Activated T-cell treated with anti-CD3 and anti-CD28 coated beads, Interleukin-2, amount 50 U/mL, for 72 hours (primary cell): ENCODE measurements around the gene NEGR1. TPM values are rescaled to one million over a fixed set of nuclear protein-coding genes. Genes with fewer than 3 reads are reported as not detected.

Experiments used
- ATAC-seq, 2 donors: fragments of 150-1000 bp; cut with Tn5 transposase; replicated peaks in 1 of 2; 2 replicates each; pipeline ENCODE4 v1.10.0; 2021; ENCODE audit warnings: moderate library complexity in 2 of 2, mild to moderate bottlenecking in 1 of 2
- DNase-seq, 2 donors: peaks; one replicate each; pipeline ENCODE4 v3.0.0; 2021 to 2022; ENCODE audit warnings: mixed read lengths in 1 of 2
- H3K27ac Mint-ChIP-seq: one replicate; pipeline ENCODE4 v1.8.0; 2022; ENCODE audit warnings: mild to moderate bottlenecking, moderate library complexity, mixed read lengths
- H3K27me3 Mint-ChIP-seq: one replicate; pipeline ENCODE4 v1.8.0; 2022; ENCODE audit warnings: low read depth, mixed read lengths
- H3K36me3 Mint-ChIP-seq, 2 donors: one replicate each; pipeline ENCODE4 v1.8.0; 2022; ENCODE audit warnings: mixed read lengths in 2 of 2, mild to moderate bottlenecking in 1 of 2; ENCODE audit not compliant: insufficient read depth in 2 of 2
- H3K4me1 Mint-ChIP-seq: one replicate; pipeline ENCODE4 v1.8.0; 2022; ENCODE audit warnings: low read depth, mixed read lengths
- H3K4me3 Mint-ChIP-seq, 2 donors: one replicate each; pipeline ENCODE4 v1.8.0; 2022; ENCODE audit warnings: mild to moderate bottlenecking in 2 of 2, mixed read lengths in 2 of 2, moderate library complexity in 2 of 2
- H3K9me3 Mint-ChIP-seq, 2 donors: one replicate each; pipeline ENCODE4 v1.8.0; 2022; ENCODE audit warnings: mixed read lengths in 2 of 2
- total RNA-seq, 2 donors: library from RNA; stranded (reverse); gene quantifications; one replicate each; pipeline ENCODE4 v1.2.3, GENCODE V29; 2022

NEGR1 gene
- total RNA-seq, 2 donors from 2014 or later = 0.24 TPM; not detected in 1

DNA sequence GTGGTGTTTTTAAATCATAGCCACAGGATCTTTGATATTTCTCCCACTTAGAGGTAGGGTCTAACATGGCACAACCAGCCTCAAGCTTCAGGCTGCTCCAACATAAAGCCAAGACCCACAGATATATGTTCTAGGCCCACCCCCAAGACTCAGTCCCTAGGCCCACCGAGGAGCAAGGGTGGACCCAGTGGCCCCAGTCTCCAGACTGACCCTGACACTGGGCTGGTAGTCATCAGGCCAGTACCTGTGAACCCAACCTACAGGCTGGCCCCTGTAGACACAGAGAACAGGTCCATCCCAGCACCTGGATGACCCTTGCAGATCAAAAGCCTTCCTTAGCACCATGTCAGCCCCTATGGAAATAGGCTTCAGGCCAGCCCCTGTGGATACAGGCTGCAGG, 60.5 kb downstream of the NEGR1 start:
- no peaks in the 10 kb centered on the region for H3K9me3 Mint-ChIP-seq
- H3K4me1 Mint-ChIP-seq = no peaks in the 10 kb centered on the region
- DNase-seq (no peak), ATAC-seq (no peak)
- H3K4me3 Mint-ChIP-seq = no peak overlapping the region
- H3K27me3 Mint-ChIP-seq = no peaks in the 10 kb centered on the region
- no peak overlapping the region for H3K27ac Mint-ChIP-seq
- peaks cover 0 to 2% of the 10 kb centered on the region in 2 donors for H3K36me3 Mint-ChIP-seq

GRCh38 chr1:72218141-72218739, 64.1 kb downstream of the NEGR1 start:
- H3K9me3 Mint-ChIP-seq = peaks cover 0 to 5% of the 10 kb centered on the region in 2 donors
- peaks cover 0 to 2% of the 10 kb centered on the region in 2 donors for H3K36me3 Mint-ChIP-seq
- no peak overlapping the region for H3K4me3 Mint-ChIP-seq
- no peaks in the 10 kb centered on the region for H3K27me3 Mint-ChIP-seq
- DNase-seq = no peak
- H3K27ac Mint-ChIP-seq = no peak overlapping the region
- H3K4me1 Mint-ChIP-seq = no peaks in the 10 kb centered on the region
- ATAC-seq = no peak

DNA sequence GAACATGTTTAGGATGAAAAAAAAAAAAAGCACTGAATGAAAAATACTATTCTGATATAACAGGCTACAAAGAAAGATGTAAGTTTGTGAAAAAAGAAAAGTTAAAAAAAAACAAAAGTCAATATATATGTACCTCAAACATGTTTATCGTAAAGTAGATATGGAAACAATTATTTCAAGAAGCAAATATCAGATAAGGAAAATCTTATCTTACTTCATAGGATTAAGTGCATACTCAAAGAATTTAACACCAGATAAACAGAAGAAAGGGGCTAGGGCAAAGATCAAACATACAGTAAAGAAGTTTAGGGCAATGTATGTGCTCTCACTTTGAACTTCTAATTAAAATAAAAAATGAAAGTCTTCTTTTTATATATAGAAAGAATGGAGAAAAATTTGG, 75.3 kb downstream of the NEGR1 start:
- Mint-ChIP-seq H3K9me3 (no peaks in the 10 kb centered on the region), H3K27me3 (no peaks in the 10 kb centered on the region), H3K4me1 (no peaks in the 10 kb centered on the region), H3K27ac (no peak overlapping the region), H3K36me3 (no peaks in the 10 kb centered on the region), H3K4me3 (no peak overlapping the region)
- ATAC-seq (no peak), DNase-seq (no peak)

DNA sequence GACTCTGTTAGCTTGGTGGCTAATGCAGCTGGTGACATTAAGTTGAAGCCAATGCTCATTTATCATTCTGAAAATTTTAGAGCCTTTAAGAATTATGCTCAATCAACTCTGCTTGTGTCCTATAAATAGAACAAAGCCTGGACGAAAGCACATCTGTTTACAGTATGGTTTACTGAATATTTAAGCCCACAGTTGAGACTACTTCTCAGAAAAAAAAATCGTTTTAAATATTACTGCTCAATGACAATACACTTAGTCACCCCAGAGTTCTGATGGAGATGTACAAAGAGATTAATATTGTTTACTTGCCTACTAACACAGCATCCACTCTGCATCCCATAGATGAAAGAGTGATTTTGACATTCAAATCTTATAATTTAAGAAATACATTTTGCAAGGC, 79.6 kb downstream of the NEGR1 start:
- no peaks in the 10 kb centered on the region for H3K36me3 Mint-ChIP-seq
- H3K27ac Mint-ChIP-seq = no peak overlapping the region
- DNase-seq = no peak
- H3K9me3 Mint-ChIP-seq = no peaks in the 10 kb centered on the region
- no peaks in the 10 kb centered on the region for H3K27me3 Mint-ChIP-seq
- H3K4me1 Mint-ChIP-seq = no peaks in the 10 kb centered on the region
- H3K4me3 Mint-ChIP-seq = no peak overlapping the region
- no peak for ATAC-seq

GRCh38 chr1:72197786-72198185, 84.6 kb downstream of the NEGR1 start:
- no peaks in the 10 kb centered on the region for H3K9me3 Mint-ChIP-seq
- H3K36me3 Mint-ChIP-seq = no peaks in the 10 kb centered on the region
- DNase-seq (no peak), ATAC-seq (no peak)
- no peaks in the 10 kb centered on the region for H3K4me1 Mint-ChIP-seq
- no peak overlapping the region for H3K4me3 Mint-ChIP-seq
- no peak overlapping the region for H3K27ac Mint-ChIP-seq
- no peaks in the 10 kb centered on the region for H3K27me3 Mint-ChIP-seq

- Mint-ChIP-seq H3K36me3 (no peaks in the 10 kb centered on the region), H3K27ac (no peak overlapping the region), H3K9me3 (no peaks in the 10 kb centered on the region), H3K4me3 (no peak overlapping the region), H3K27me3 (no peaks in the 10 kb centered on the region), H3K4me1 (no peaks in the 10 kb centered on the region)
- ATAC-seq (no peak), DNase-seq (no peak)
Observed at GRCh38 chr1:72186733-72187307, 95.5 kb downstream of the NEGR1 start.

DNA sequence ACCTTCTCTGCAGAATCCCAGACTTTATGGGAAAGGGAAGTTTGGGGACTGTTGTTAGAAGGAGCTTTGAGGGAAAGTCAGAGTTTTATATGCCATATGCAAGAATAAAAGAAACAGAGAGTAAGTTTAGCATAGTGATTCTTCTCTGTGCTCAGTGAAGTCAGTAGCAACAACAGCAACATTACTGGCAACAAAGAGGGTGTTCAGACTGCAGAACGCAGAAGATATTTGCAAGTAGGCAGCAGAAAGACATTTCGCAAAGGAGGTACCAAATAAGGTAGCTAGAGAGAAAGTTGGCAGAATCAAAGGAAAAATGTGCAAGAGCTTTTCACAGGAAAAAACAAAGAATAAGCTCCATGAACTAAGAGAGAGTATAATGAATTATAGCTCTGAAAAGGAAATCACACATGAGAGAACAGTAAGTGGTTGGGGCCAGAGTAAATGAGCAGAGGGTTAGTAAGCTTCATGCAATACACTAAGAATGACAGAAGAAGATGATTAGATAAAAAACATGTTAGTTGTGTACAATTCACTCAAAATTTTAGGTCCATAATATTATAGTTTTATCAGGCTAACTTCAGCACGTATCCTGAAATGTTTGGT, 98.1 kb downstream of the NEGR1 start:
- no peaks in the 10 kb centered on the region for H3K9me3 Mint-ChIP-seq

DNA sequence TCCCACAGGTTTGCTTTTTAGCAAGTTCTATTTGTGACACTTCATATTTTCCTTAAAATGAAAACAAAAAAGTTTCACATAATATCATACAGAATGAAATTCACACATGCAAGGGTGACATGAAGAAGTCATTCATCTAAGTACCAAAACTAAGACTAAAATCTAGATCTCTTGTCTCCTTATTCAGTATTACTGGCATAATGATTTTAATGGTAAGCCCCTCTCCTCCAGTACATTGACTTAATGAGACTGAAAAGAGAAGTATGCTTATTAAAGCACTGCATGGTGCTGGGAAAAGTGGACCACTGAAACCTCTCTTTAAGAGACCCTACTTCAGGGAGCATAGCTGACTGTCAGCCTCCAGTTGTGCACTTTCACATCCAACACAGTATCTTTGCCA, 99.5 kb downstream of the NEGR1 start:
- no peaks in the 10 kb centered on the region for H3K9me3 Mint-ChIP-seq
- no peaks in the 10 kb centered on the region for H3K4me1 Mint-ChIP-seq
- ATAC-seq = peak; percentile 19 to 39
- no peaks in the 10 kb centered on the region for H3K27me3 Mint-ChIP-seq
- H3K27ac Mint-ChIP-seq = no peak overlapping the region
- no peak overlapping the region for H3K4me3 Mint-ChIP-seq
- DNase-seq = no peak
- no peaks in the 10 kb centered on the region for H3K36me3 Mint-ChIP-seq

More for the DNA sequence above, 98.1 kb downstream of the NEGR1 start:
- H3K36me3 Mint-ChIP-seq = no peaks in the 10 kb centered on the region
- H3K27ac Mint-ChIP-seq = no peak overlapping the region
- H3K4me3 Mint-ChIP-seq = no peak overlapping the region
- DNase-seq (no peak), ATAC-seq (no peak)
- H3K4me1 Mint-ChIP-seq = no peaks in the 10 kb centered on the region
- no peaks in the 10 kb centered on the region for H3K27me3 Mint-ChIP-seq

- ATAC-seq (no peak), DNase-seq (no peak)
- Mint-ChIP-seq H3K36me3 (no peaks in the 10 kb centered on the region), H3K4me1 (no peaks in the 10 kb centered on the region), H3K4me3 (no peak overlapping the region), H3K9me3 (peaks cover 0 to 2% of the 10 kb centered on the region in 2 donors), H3K27ac (no peak overlapping the region), H3K27me3 (no peaks in the 10 kb centered on the region)
Observed at GRCh38 chr1:72178266-72178665, 104.1 kb downstream of the NEGR1 start.

- H3K4me3 Mint-ChIP-seq = no peak overlapping the region
- H3K27me3 Mint-ChIP-seq = no peaks in the 10 kb centered on the region
- no peak overlapping the region for H3K27ac Mint-ChIP-seq
- peaks cover 0 to 2% of the 10 kb centered on the region in 2 donors for H3K9me3 Mint-ChIP-seq
- no peaks in the 10 kb centered on the region for H3K4me1 Mint-ChIP-seq
- ATAC-seq (no peak), DNase-seq (no peak)
- no peaks in the 10 kb centered on the region for H3K36me3 Mint-ChIP-seq
Observed at GRCh38 chr1:72177711-72178110, 104.6 kb downstream of the NEGR1 start.

- H3K27me3 Mint-ChIP-seq = no peaks in the 10 kb centered on the region
- ATAC-seq = no peak
- H3K4me3 Mint-ChIP-seq = no peak overlapping the region
- DNase-seq = no peak
- H3K9me3 Mint-ChIP-seq = no peaks in the 10 kb centered on the region
- H3K27ac Mint-ChIP-seq = no peak overlapping the region
- H3K36me3 Mint-ChIP-seq = no peaks in the 10 kb centered on the region
- no peaks in the 10 kb centered on the region for H3K4me1 Mint-ChIP-seq
Observed at GRCh38 chr1:72170246-72170645, 112.1 kb downstream of the NEGR1 start.

- Mint-ChIP-seq H3K27me3 (no peaks in the 10 kb centered on the region), H3K36me3 (no peaks in the 10 kb centered on the region), H3K4me3 (no peak overlapping the region), H3K4me1 (no peaks in the 10 kb centered on the region), H3K9me3 (no peaks in the 10 kb centered on the region), H3K27ac (no peak overlapping the region)
- DNase-seq (no peak), ATAC-seq (no peak)
Observed at GRCh38 chr1:72166426-72166825, 115.9 kb downstream of the NEGR1 start.

- DNase-seq (no peak), ATAC-seq (no peak)
- no peaks in the 10 kb centered on the region for H3K36me3 Mint-ChIP-seq
- no peaks in the 10 kb centered on the region for H3K4me1 Mint-ChIP-seq
- no peak overlapping the region for H3K27ac Mint-ChIP-seq
- H3K27me3 Mint-ChIP-seq = no peaks in the 10 kb centered on the region
- peaks cover 0 to 5% of the 10 kb centered on the region in 2 donors for H3K9me3 Mint-ChIP-seq
- H3K4me3 Mint-ChIP-seq = no peak overlapping the region
Observed at GRCh38 chr1:72150508-72150907, 131.8 kb downstream of the NEGR1 start.

GRCh38 chr1:72141875-72142274, 140.5 kb downstream of the NEGR1 start:
- Mint-ChIP-seq H3K36me3 (no peaks in the 10 kb centered on the region), H3K4me1 (no peaks in the 10 kb centered on the region), H3K27me3 (no peaks in the 10 kb centered on the region), H3K9me3 (peaks cover under 1 to 5% of the 10 kb centered on the region in 2 donors), H3K27ac (no peak overlapping the region), H3K4me3 (no peak overlapping the region)
- ATAC-seq (no peak), DNase-seq (no peak)
